Endothelial cell of umbilical vein (primary cell): Measurements from ENCODE around the gene KCNE4.

Experiments used
- GATA2 ChIP-seq: IDR thresholded peaks from 2 replicates; pipeline ENCODE4 v1.7.0; 2011; ENCODE audit warnings: low read depth, mild to moderate bottlenecking, moderate library complexity, mixed read lengths, low read length; ENCODE audit not compliant: insufficient read length, insufficient read depth
- POLR2A ChIP-seq: IDR thresholded peaks from 2 replicates; pipeline ENCODE4 v1.6.1; 2012; ENCODE audit warnings: low read depth, mild to moderate bottlenecking, control low read depth, low read length
- TF ChIP-seq, protein P1 (sequence below), 2 donors: IDR thresholded peaks; 1 replicate in 1 of 2; 2 replicates in 1 of 2; pipeline ENCODE4 v1.5.1; 2011; ENCODE audit warnings: low read length in 2 of 2, mild to moderate bottlenecking in 2 of 2, moderate library complexity in 2 of 2, control low read depth in 1 of 2, inconsistent platforms in 1 of 2, low read depth in 1 of 2; ENCODE audit not compliant: insufficient read depth in 1 of 2; ENCODE audit errors: extremely low read depth in 1 of 2

GRCh38 chr2:223102450-223102849, 50.5 kb downstream of the KCNE4 start:
- TF ChIP-seq, protein P1, sequence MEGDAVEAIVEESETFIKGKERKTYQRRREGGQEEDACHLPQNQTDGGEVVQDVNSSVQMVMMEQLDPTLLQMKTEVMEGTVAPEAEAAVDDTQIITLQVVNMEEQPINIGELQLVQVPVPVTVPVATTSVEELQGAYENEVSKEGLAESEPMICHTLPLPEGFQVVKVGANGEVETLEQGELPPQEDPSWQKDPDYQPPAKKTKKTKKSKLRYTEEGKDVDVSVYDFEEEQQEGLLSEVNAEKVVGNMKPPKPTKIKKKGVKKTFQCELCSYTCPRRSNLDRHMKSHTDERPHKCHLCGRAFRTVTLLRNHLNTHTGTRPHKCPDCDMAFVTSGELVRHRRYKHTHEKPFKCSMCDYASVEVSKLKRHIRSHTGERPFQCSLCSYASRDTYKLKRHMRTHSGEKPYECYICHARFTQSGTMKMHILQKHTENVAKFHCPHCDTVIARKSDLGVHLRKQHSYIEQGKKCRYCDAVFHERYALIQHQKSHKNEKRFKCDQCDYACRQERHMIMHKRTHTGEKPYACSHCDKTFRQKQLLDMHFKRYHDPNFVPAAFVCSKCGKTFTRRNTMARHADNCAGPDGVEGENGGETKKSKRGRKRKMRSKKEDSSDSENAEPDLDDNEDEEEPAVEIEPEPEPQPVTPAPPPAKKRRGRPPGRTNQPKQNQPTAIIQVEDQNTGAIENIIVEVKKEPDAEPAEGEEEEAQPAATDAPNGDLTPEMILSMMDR (IDR thresholded peaks at IDR 0.05; ENCODE audit: extremely low read depth in 1 of 2, insufficient read depth in 1 of 2, low read depth in 1 of 2, low read length in 2 of 2), result no peak
- TF ChIP-seq POLR2A (no peak), GATA2 (no peak)
